Transverse colon (tissue), 4 donors: ENCODE data around the gene HNRNPM.

Experiments used
- CTCF ChIP-seq, 5 experiments: fragments of 200-600 bp in 3 of 5; fragments of 450-650 bp in 2 of 5; sonication (generic) in 3 of 5; IDR thresholded peaks; 1 replicate in 2 of 5; 2 replicates in 3 of 5; pipeline ENCODE4 v1.5.1; 2016 to 2017; ENCODE audit warnings: antibody characterized with exemption in 5 of 5, inconsistent platforms in 3 of 5, mild to moderate bottlenecking in 2 of 5, moderate library complexity in 1 of 5
- EP300 ChIP-seq: sonication (generic); formaldehyde crosslinking; IDR thresholded peaks from one replicate; pipeline ENCODE4 v1.6.1; 2017; ENCODE audit warnings: antibody characterized with exemption, low read depth
- POLR2A ChIP-seq: fragments of 450-650 bp; IDR thresholded peaks from one replicate; pipeline ENCODE4 v1.6.1; 2016; ENCODE audit warnings: antibody characterized with exemption, mild to moderate bottlenecking, moderate library complexity
- POLR2AphosphoS5 ChIP-seq, 3 donors: sonication (generic); formaldehyde crosslinking; IDR thresholded peaks; one replicate each; pipeline ENCODE4 v1.6.1; 2016; ENCODE audit warnings: antibody characterized with exemption in 3 of 3

DNA sequence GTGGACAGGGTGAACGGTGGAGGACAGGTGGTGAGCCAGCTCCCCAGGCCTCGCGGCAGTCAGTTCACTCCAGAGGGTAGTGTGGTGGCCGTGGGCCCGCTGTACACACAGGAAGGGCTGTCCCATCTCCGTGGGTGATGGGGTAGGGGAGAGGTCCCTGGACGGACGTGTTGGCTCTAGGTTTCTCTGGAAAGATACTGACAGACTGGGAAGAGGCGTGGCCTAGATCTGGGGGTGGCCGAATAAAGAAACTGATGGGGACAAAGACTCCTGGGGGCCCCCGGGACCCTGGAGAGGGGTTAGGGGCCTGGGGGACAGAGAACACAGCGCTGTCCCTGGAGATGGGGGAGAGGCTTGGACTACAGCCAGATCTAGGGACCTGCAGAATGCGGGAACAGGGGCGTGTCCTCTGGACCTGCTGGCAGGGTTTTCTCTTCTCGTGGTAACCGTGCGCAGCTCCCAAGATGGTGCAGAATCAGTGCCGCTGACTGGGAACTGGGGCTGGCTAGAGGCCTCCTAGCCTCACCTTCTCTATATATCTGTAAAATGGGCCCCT is 61.7 kb downstream of the HNRNPM start:
- TF ChIP-seq CTCF (IDR thresholded peaks at IDR 0.05): peak in 2 of 5 experiments; percentile 8 to 25
- TF ChIP-seq POLR2AphosphoS5 (IDR thresholded peaks at IDR 0.05): no peak
- no peak for TF ChIP-seq POLR2A
- no peak for TF ChIP-seq EP300
